ENCODE data around the gene KDM4C.

GRCh38 chr9:7055171-7055903 is 297.6 kb downstream of the KDM4C start:
- TF ChIP-seq CTCF (IDR thresholded peaks at IDR 0.05), result no peak
- no peak for TF ChIP-seq POLR2A (IDR thresholded peaks at IDR 0.05)
- TF ChIP-seq EP300 (IDR thresholded peaks at IDR 0.05; ENCODE audit: low read depth), result no peak
